Activated T-cell treated with anti-CD3 and anti-CD28 coated beads, Interleukin-2, amount 50 U/mL, for 1 hour (primary cell): ENCODE measurements around the gene KIR2DL4.
"Not testable (repeated sequence)": the region's sequence is repeated elsewhere in the genome, so short reads cannot be mapped to it uniquely, and the experiment has no call there.

ENCODE experiments used
- DNase-seq: peaks from one replicate; pipeline ENCODE4 v3.0.0-alpha.2; 2020

KIR2DL4 gene

DNA sequence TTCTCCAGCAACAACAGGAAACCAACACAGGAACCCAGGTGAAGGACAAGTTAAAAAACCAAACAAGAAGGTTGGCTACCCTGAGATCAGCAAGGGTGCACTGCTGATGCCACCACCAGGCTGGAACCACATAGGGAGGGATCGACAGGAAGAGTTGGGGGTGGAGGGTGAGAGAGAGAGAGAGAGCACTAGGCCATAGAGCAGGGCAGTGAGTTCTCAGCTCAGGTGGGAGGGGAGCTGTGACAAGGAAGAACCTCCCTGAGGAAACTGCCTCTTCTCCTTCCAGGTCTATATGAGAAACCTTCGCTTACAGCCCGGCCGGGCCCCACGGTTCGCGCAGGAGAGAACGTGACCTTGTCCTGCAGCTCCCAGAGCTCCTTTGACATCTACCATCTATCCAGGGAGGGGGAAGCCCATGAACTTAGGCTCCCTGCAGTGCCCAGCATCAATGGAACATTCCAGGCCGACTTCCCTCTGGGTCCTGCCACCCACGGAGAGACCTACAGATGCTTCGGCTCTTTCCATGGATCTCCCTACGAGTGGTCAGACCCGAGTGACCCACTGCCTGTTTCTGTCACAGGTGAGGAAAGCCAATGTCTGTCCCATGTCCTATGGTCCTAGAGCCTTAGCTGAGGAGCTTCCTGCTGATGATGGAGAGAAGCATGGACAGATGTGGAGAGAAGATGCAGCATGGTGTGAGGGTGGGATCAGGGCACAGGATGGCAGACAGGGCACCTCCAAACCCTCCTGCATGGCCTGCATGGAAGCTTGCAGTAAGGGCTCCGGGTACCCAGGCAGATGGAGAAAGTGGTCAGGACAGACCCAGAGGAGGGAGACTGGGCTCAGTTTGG is 2.5 kb downstream of the KIR2DL4 start:
- DNase-seq: no peak

- DNase-seq: no peak
Measured at GRCh38 chr19:54806516-54806838, 3.1 kb downstream of the KIR2DL4 start.

GRCh38 chr19:54814571-54814970 is 11.2 kb downstream of the KIR2DL4 start:
- DNase-seq: not testable (repeated sequence)

DNA sequence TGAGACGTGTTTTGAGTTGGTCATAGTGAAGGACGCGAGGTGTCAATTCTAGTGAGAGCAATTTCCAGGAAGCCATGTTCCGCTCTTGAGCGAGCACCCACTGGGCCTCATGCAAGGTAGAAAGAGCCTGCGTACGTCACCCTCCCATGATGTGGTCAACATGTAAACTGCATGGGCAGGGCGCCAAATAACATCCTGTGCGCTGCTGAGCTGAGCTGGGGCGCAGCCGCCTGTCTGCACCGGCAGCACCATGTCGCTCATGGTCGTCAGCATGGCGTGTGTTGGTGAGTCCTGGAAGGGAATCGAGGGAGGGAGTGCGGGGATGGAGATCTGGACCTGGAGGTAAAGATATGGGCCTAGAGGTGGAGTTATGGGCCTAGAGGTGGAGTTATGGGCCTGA is 12.8 kb downstream of the KIR2DL4 start, which contains the start of gene KIR3DL1:
KIR3DL1 (plus strand) TSS at position 218 of the 400 bp plus-strand sequence.
- DNase-seq: not testable (repeated sequence)

GRCh38 chr19:54817670-54818536 is 14.5 kb downstream of the KIR2DL4 start:
- DNase-seq: no peak

DNA sequence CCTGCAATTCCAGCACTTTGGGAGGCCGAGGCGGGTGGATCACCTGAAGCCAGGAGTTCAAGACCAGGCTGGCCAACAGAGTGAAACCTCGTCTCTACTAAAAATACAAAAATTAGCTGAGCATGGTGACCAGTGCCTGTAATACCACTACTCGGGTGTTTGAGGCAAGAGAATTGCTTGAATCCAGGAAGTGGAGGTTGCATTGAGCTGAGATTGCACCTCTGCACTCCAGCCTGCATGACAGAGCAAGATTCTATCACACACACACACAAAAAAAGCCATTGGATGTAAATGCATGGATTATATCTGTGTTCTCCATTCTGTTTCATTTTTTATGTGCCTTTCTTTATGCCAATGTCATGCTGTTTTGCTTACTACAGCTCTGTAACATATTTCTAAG is 21.0 kb downstream of the KIR2DL4 start:
- not testable (repeated sequence) for DNase-seq

DNA sequence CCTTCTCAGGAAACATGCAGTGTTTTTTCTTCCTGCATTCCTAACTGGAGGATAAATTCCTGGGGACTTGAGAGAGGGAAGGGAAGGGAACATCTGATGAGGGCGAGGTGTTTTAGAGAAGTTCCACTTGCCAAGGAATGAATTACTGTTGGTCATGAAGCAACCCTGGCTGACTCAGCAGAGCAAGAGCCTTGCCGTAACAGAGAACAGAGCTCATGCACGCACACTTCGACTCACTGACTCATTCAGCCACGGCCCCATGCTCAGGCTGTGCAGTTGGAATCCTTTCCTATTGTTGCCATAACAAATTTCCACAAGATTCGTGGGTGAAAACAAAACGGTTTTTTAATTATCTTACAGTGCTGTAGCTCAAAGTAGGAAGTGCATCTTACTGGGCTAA is 21.9 kb downstream of the KIR2DL4 start:
- not testable (repeated sequence) for DNase-seq

GRCh38 chr19:54828064-54828463 is 24.7 kb downstream of the KIR2DL4 start:
- not testable (repeated sequence) for DNase-seq

GRCh38 chr19:54832496-54832895 is 29.1 kb downstream of the KIR2DL4 start, which contains the start of gene KIR2DS4:
TSS of gene KIR2DS4 (plus strand) at chr19:54832676.
- DNase-seq: not testable (repeated sequence)

GRCh38 chr19:54835126-54835525 is 31.7 kb downstream of the KIR2DL4 start:
- DNase-seq: not testable (repeated sequence)

GRCh38 chr19:54837522-54837921 is 34.1 kb downstream of the KIR2DL4 start:
- DNase-seq: not testable (repeated sequence)

- not testable (repeated sequence) for DNase-seq
Measured at GRCh38 chr19:54843171-54843570, 39.8 kb downstream of the KIR2DL4 start.

- DNase-seq: not testable (repeated sequence)
Measured at GRCh38 chr19:54850061-54850640, 46.7 kb downstream of the KIR2DL4 start, which contains the start of gene KIR3DL2. TSS of gene KIR3DL2 (plus strand) at chr19:54850443. CDS start at chr19:54850476, 33 bp downstream.

- DNase-seq: no peak
Measured at GRCh38 chr19:54850930-54851329, 47.5 kb downstream of the KIR2DL4 start.

- no peak for DNase-seq
Measured at GRCh38 chr19:54851353-54851752, 47.9 kb downstream of the KIR2DL4 start.

DNA sequence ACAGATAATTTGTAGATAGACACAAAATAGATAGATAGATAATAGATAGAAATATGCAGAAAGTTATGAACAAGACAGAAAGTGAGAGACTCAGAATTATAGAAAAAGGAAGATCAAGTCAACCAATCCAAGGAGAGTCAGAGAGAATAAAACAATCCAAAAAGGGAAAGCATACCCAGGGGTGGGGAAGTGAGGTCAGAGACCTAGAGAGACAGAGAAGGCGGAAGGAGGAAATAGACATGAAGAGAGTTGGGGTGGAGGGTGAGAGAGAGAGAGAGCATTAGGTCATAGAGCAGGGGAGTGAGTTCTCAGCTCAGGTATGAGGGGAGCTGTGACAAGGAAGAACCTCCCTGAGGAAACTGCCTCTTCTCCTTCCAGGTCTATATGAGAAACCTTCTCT is 51.8 kb downstream of the KIR2DL4 start:
- DNase-seq: not testable (repeated sequence)

- DNase-seq: not testable (repeated sequence)
Measured at GRCh38 chr19:54858476-54858875, 55.1 kb downstream of the KIR2DL4 start.

GRCh38 chr19:54859421-54859820 is 56.0 kb downstream of the KIR2DL4 start:
- DNase-seq: not testable (repeated sequence)

DNA sequence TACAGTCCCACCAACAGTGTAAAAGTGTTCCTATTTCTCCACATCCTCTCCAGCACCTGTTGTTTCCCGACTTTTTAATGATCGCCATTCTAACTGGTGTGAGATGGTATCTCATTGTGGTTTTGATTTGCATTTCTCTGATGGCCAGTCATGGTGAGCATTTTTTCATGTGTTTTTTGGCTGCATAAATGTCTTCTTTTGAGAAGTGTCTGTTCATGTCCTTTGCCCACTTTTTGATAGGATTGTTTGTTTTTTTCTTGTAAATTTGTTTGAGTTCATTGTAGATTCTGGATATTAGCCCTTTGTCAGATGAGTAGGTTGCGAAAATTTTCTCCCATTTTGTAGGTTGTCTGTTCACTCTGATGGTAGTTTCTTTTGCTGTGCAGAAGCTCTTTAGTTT is 60.0 kb downstream of the KIR2DL4 start:
- not testable (repeated sequence) for DNase-seq
